Heart left ventricle (tissue), 16 donors: ENCODE measurements around the gene AGPAT4. TPM values are rescaled to one million over a fixed set of nuclear protein-coding genes. Genes with fewer than 3 reads are reported as not detected.

Source experiments
- ATAC-seq, 4 donors: fragments of 200-7000 bp; cut with Tn5 transposase; one replicate each; pipeline ENCODE4 v1.9.1; 2020 to 2022; ENCODE audit warnings: moderate library complexity in 4 of 4, mild to moderate bottlenecking in 3 of 4, moderate number of reproducible peaks in 1 of 4
- DNase-seq, 5 donors: peaks; one replicate each; pipeline ENCODE4 v3.0.0-alpha.2; 2020
- H3K27ac ChIP-seq, 12 donors: fragments of 200-600 bp; sonication (generic) in 4 of 12; one replicate each; pipeline versions ENCODE4 v1.5.0 to v1.8.0; 2016 to 2022; ENCODE audit warnings: mild to moderate bottlenecking in 2 of 12
- H3K27me3 ChIP-seq, 9 donors: fragments of 200-600 bp; sonication (generic) in 2 of 9; one replicate each; pipeline versions ENCODE4 v1.5.1 to v1.8.0; 2016 to 2022; ENCODE audit warnings: mild to moderate bottlenecking in 3 of 9
- H3K36me3 ChIP-seq, 9 donors: fragments of 200-600 bp; sonication (generic) in 2 of 9; one replicate each; pipeline versions ENCODE4 v1.5.0 to v1.8.0; 2018 to 2022; ENCODE audit warnings: mild to moderate bottlenecking in 2 of 9
- H3K4me1 ChIP-seq, 12 donors: fragments of 200-600 bp; sonication (generic) in 4 of 12; one replicate each; pipeline versions ENCODE4 v1.5.0 to v1.8.0; 2016 to 2022; ENCODE audit warnings: mild to moderate bottlenecking in 3 of 12
- H3K4me3 ChIP-seq, 12 donors: fragments of 200-600 bp; sonication (generic) in 4 of 12; one replicate each; pipeline versions ENCODE4 v1.5.0 to v1.8.0; 2017 to 2022; ENCODE audit warnings: mild to moderate bottlenecking in 9 of 12, moderate library complexity in 4 of 12
- H3K9me3 ChIP-seq, 12 donors: fragments of 200-600 bp; sonication (generic) in 4 of 12; one replicate each; pipeline versions ENCODE4 v1.5.0 to v1.8.0; 2016 to 2022; ENCODE audit warnings: mild to moderate bottlenecking in 1 of 12
- POLR2A ChIP-seq, 2 donors: fragments of 450-650 bp; IDR thresholded peaks; one replicate each; pipeline ENCODE4 v1.6.1; 2017; ENCODE audit warnings: antibody characterized with exemption in 2 of 2, mild to moderate bottlenecking in 2 of 2, moderate library complexity in 2 of 2
- WGBS, 4 donors: extraction: QIAGEN DNeasy Blood & Tissue Kit in 2 of 4; methylation state at CpG; one replicate each; pipeline versions ENCODE4 v1.1.5 to v1.1.7; 2013 to 2018; 5-methylcytosine and 5-hydroxymethylcytosine counted together
- intact Hi-C, 10 donors: fragments of 100-400 bp; cut with DNase I; formaldehyde crosslinking; loops; one replicate each; pipeline versions ENCODE4 v1.11.1 to v1.14.2; 2022
- polyA plus RNA-seq, 2 donors: library from polyadenylated mRNA; stranded (reverse); fragments of 200-250 nt; gene quantifications; one replicate each; pipeline ENCODE4 v1.2.3, GENCODE V29; 2013
- total RNA-seq, 9 donors: library from RNA; depleted of rRNA in 2 of 9; stranded (reverse); fragments of >200 nt in 2 of 9; fragmentation: NEBNext Ultra II Directional in 3 of 9; extraction: Animal tissue kit (Norgen Biotek cat#: 25700) in 3 of 9; gene quantifications; one replicate each; pipeline versions ENCODE4 v1.1.0 to v1.2.4, GENCODE V29; 2016 to 2023
- TF ChIP-seq, protein P1 (sequence below), 12 donors: fragments of 200-600 bp; sonication (generic) in 4 of 12; IDR thresholded peaks; one replicate each; pipeline versions ENCODE4 v1.5.0 to v1.8.0; 2018 to 2022; ENCODE audit warnings: antibody characterized with exemption in 12 of 12, mild to moderate bottlenecking in 5 of 12
- donor health status: ischemic (EF 13 %, LVEDD 7.1; RV severe dilation, severe dysfunction).
- donor health status: healthy with polysubstance abuse.
- donor health status: DM: no; HTN: yes; CAD: no.
- donor health status: DM: no; HTN: no; CAD: no.
- donor health status: ischemic (EF 25% LVEDD 6.9; RV normal size, moderate dysfunction).
- donor health status: ischemic (EF 25% LVEDD 5.7; RV mildly dilated, moderate dysfunction).
- donor health status: healthy.
- donor health status: DM: yes; HTN: yes; CAD: no.
- donor health status: ischemic (EF 35%, LVEDD 5.7; RV mildly dilated, moderate dysfunction).
- donor health status: nonischemic (EF 11% LVEDD 7.7; RV severe dilation, severe dysfunction).
- donor health status: DM: yes; HTN: yes; CAD: no.
- donor health status: PGD.
- donor health status: ischemic (EF 29% LVEDD 5.4; RV normal size, mild dysfunction).
- donor health status: nonischemic (EF 23%, LVEDD 6.1; RV moderate dilation, normal function).

Gene AGPAT4
- total and polyA plus RNA-seq, 11 donors, result 0.83 to 5.0 (median 1.8) TPM

DNA sequence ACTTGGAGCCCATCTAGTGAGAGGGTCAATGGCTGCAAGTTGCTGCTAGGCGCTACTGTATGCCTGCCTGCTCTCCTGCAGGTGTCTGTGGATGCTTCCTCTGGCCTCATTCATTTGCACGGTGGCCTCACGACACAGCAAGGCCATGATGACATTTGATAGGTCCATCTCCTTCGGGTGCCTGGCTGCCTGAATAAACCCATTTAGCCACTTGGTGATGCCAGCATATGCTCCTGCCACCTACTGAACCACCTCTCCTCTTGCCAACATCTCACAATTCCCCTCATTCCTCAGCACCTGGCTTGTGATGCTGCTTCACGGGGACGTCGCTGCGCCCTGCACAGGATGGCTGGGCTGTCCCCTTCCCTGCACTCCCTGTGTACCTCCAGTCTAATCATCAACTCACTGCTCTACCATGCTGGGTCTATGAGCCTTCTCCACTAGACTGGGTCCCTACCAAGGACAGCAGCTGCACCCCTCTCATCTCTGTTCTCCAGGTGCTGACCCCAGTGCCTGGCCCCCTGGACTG is 51.1 kb downstream of the AGPAT4 start:
- ATAC-seq (no peak), DNase-seq (no peak)
- Histone ChIP-seq H3K4me1 (peaks cover 0 to 24% (median 7%) of the 10 kb centered on the region in 12 donors), H3K9me3 (no peaks in the 10 kb centered on the region), H3K27ac (no peak overlapping the region), H3K27me3 (no peaks in the 10 kb centered on the region), H3K36me3 (no peaks in the 10 kb centered on the region), H3K4me3 (no peak overlapping the region)
- 94 to 97% (median 96%) methylated on average over 8 of the region's 8 CpGs for WGBS, 4 donors
- intact Hi-C loops, result no loop called here
- TF ChIP-seq, protein P1, sequence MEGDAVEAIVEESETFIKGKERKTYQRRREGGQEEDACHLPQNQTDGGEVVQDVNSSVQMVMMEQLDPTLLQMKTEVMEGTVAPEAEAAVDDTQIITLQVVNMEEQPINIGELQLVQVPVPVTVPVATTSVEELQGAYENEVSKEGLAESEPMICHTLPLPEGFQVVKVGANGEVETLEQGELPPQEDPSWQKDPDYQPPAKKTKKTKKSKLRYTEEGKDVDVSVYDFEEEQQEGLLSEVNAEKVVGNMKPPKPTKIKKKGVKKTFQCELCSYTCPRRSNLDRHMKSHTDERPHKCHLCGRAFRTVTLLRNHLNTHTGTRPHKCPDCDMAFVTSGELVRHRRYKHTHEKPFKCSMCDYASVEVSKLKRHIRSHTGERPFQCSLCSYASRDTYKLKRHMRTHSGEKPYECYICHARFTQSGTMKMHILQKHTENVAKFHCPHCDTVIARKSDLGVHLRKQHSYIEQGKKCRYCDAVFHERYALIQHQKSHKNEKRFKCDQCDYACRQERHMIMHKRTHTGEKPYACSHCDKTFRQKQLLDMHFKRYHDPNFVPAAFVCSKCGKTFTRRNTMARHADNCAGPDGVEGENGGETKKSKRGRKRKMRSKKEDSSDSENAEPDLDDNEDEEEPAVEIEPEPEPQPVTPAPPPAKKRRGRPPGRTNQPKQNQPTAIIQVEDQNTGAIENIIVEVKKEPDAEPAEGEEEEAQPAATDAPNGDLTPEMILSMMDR (IDR thresholded peaks at IDR 0.05), result no peak
- no peak for TF ChIP-seq POLR2A (IDR thresholded peaks at IDR 0.05)

GRCh38 chr6:161220346-161220745 is 53.5 kb downstream of the AGPAT4 start:
- no peak for DNase-seq
- Histone ChIP-seq H3K36me3 (no peaks in the 10 kb centered on the region), H3K4me3 (no peak overlapping the region), H3K4me1 (peaks cover 0 to 1% (median 0%) of the 10 kb centered on the region in 12 donors), H3K9me3 (peaks cover 0 to 3% (median 0%) of the 10 kb centered on the region in 12 donors), H3K27me3 (no peaks in the 10 kb centered on the region), H3K27ac (no peak overlapping the region)
- no peak for ATAC-seq
- TF ChIP-seq, protein P1 (IDR thresholded peaks at IDR 0.05), result no peak
- no peak for TF ChIP-seq POLR2A (IDR thresholded peaks at IDR 0.05)
- intact Hi-C loops, result no loop called here
- 87 to 97% (median 94%) methylated on average over 6 of the region's 6 CpGs for WGBS, 4 donors

DNA sequence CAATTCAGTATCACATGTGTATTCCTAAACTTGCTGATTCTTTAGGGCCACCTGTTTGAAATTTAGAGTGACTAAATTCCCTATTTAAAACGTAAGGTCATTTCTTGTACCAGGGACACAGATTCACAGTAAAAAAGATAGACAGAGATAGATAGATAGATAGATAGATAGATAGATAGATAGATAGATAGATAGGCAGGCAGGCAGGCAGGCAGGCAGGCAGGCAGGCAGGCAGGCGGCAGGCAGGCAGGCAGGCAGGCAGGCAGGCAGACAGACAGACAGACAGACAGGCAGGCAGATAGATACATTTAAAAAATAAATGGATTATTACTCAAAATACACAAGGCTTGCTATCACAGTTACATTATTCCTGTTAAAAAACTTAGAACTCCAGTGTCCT is 54.2 kb downstream of the AGPAT4 start:
- H3K27me3 ChIP-seq, result no peaks in the 10 kb centered on the region
- peaks cover 0 to 3% (median 0%) of the 10 kb centered on the region in 12 donors for H3K9me3 ChIP-seq
- no peak overlapping the region for H3K4me3 ChIP-seq
- ATAC-seq, result no peak
- intact Hi-C loops, result no loop called here
- WGBS, 4 donors, result 71 to 84% (median 80%) methylated on average over 2 of the region's 2 CpGs
- no peak overlapping the region for H3K27ac ChIP-seq
- TF ChIP-seq POLR2A (IDR thresholded peaks at IDR 0.05), result no peak
- TF ChIP-seq, protein P1 (IDR thresholded peaks at IDR 0.05), result no peak
- no peaks in the 10 kb centered on the region for H3K4me1 ChIP-seq
- H3K36me3 ChIP-seq, result no peaks in the 10 kb centered on the region
- no peak for DNase-seq

DNA sequence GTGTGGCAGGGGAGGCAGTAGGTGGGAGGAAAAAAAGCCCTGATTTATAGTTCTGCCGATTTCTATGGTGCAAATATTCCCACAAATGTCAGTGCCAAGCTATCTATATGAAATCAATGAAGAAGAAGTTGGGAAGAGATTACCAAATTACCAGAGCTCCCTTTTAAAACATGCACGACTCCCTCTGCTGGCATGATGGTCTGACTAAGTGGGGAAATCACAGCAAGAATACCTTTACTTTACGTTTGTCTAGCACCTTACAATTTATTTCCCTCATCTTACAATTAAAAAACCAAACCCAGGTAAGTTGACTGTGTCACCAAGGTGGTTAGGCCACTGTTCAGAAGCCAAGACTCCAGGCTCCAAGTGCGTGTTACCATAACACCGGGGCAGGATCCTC is 55.6 kb downstream of the AGPAT4 start:
- no peaks in the 10 kb centered on the region for H3K36me3 ChIP-seq
- ATAC-seq (no peak), DNase-seq (no peak)
- no peaks in the 10 kb centered on the region for H3K27me3 ChIP-seq
- TF ChIP-seq POLR2A (IDR thresholded peaks at IDR 0.05), result no peak
- TF ChIP-seq, protein P1 (IDR thresholded peaks at IDR 0.05), result no peak
- no peak overlapping the region for H3K4me3 ChIP-seq
- no peak overlapping the region for H3K27ac ChIP-seq
- whole genome bisulfite sequencing, 4 donors, result 97 to 99% (median 98%) methylated on average over 5 of the region's 5 CpGs
- H3K9me3 ChIP-seq, result peaks cover 0 to 3% (median 0%) of the 10 kb centered on the region in 12 donors
- intact Hi-C loops, result no loop called here
- no peaks in the 10 kb centered on the region for H3K4me1 ChIP-seq
